CD1c-positive myeloid dendritic cell (primary cell): ENCODE data around the gene SALL1.

Experiments used
- DNase-seq: peaks from one replicate; pipeline ENCODE4 v3.0.0-alpha.2; 2016; ENCODE audit errors: extremely low spot score

SALL1 gene

GRCh38 chr16:51150888-51151320, at the start of gene SALL1:
SALL1 (minus strand) TSS chr16:51151270; CDS start chr16:51151241, 29 bp downstream.
- DNase-seq, result no peak

GRCh38 chr16:51200793-51201192, 49.7 kb upstream of the SALL1 start:
- DNase-seq, result no peak

- DNase-seq, result no peak
Observed at GRCh38 chr16:51197953-51198748, 47.1 kb upstream of the SALL1 start.

DNA sequence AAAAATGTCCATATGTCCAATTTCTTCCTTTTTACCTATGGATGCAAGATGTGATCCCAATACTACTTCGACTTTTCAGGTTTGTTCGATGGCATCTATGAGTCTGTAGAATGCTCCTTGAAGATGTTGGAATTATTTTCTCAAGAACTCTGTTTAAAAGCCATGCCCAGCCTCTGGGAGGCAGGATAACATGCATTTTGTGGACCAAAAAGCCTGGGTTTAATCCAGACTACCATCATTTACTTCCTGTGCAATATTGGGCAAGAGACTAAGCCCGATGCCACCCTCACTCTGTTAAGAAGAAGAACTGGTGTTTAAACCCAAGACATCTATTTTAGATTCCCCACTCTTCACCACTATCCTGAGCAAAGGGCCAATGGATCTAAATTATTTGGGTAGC, 42.8 kb upstream of the SALL1 start:
- no peak for DNase-seq

- no peak for DNase-seq
Observed at GRCh38 chr16:51184702-51185433, 33.8 kb upstream of the SALL1 start.

DNA sequence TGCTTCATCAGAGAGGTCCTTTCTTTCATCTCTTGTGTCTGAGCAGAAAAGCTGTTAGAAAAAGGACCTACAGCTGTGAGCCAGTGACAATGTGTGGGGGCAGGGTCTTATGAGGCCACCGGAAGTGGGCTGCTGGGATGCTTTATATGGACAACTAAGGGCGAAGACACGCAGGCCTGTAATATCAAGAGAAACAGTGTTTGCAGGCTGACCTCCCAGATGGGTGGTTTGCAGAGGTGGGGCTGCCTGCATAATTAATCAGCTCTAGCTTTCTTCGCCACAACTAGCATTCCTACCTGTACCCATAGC, 30.4 kb upstream of the SALL1 start:
- no peak for DNase-seq

DNA sequence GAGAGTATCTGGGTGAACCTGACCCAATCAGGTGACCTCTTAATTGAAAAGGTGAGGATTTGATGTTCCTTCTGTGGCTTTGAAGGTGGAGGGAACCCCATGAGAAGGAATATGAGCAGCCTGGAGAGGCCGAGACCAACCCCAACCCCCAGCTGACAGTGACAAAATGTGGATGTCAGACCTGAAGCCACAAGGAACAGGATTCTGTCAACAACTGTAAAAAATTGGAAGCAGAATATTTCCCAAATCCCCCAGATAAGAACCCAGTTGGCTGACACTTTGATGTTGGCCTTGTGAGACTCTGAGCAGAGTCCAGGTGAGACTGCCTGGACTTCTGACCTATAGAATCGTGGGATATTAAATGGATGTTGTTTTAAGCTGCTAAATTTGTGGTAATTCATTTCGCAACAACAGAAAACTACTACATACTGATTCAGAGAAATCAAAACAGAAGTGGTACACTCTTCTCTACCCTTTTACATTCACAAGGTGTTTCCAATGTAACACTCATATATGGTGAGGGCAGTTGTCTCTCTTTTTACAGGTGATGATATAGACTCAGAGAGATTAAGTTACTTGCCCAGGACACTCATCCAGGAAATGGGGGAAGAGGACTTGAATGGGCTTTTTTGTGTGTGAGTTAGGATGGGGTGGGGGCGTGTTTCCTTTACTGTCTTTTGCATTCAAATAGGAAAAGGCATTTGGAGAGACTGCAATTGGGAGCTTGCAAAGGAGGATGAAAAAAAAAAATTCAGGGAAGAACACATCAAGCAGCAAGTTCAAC, 29.8 kb upstream of the SALL1 start:
- DNase-seq, result no peak

GRCh38 chr16:51175081-51175480, 24.0 kb upstream of the SALL1 start:
- DNase-seq, result no peak

GRCh38 chr16:51172368-51172767, 21.3 kb upstream of the SALL1 start:
- no peak for DNase-seq

DNA sequence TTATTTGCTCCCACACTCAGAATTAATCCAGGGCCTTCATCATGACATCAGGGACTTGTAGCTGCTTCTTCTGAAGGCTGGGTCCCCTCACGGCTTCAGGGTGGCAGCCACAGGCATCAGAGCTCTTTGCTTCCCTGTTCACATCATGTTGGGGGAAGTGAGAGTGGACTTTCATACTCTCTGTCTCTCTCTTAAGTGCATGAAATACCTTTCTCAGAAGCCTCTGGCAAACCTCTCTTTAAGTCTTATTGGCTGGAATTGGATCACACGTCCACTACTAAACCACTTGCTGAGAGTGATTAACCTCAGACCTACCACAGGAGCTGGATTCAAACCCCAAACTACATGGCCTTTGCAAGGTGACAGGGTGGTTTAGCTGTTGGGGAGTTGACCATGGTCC, 17.7 kb upstream of the SALL1 start:
- DNase-seq, result no peak

- DNase-seq, result no peak
Observed at GRCh38 chr16:51167170-51167895, 16.3 kb upstream of the SALL1 start.

DNA sequence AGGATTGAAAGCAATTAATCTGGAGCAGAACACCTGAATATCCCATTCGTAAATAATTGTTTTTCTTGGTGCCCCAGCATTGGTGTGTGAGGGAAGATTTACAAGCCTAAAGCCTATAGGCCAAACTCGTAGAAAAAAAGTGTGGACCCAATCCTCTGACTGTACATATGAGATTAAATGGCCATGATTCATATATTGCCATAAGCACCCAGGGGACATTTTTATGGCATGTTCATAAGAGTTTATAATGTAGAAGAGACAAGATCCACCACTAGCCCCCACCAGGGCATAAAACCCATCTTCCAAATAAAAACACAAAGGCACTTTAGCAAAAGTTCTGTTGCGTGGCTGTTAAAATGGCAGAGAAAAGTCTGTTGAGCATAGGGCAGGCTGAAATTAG, 15.5 kb upstream of the SALL1 start:
- no peak for DNase-seq

- DNase-seq, result no peak
Observed at GRCh38 chr16:51166091-51166490, 15.0 kb upstream of the SALL1 start.

- no peak for DNase-seq
Observed at GRCh38 chr16:51165043-51165442, 14.0 kb upstream of the SALL1 start.

DNA sequence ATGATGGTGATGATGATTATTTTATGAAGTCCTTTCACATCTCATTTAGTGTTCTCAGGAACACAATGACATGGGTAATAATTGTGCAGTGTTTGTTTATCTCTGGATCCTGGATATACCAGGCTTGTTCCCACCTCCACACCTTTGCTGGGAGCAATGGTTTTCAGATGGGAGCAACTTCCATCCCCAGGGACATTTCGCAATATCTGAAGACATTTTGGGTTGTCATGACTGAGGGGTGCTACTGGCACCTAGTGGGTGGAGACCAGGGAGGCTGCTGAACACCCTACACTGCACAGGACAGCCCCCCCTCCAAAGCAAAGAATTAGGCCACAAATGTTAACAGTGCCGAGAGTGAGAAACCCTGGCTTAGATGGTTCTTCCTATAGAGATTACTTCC, 13.5 kb upstream of the SALL1 start:
- DNase-seq, result no peak

DNA sequence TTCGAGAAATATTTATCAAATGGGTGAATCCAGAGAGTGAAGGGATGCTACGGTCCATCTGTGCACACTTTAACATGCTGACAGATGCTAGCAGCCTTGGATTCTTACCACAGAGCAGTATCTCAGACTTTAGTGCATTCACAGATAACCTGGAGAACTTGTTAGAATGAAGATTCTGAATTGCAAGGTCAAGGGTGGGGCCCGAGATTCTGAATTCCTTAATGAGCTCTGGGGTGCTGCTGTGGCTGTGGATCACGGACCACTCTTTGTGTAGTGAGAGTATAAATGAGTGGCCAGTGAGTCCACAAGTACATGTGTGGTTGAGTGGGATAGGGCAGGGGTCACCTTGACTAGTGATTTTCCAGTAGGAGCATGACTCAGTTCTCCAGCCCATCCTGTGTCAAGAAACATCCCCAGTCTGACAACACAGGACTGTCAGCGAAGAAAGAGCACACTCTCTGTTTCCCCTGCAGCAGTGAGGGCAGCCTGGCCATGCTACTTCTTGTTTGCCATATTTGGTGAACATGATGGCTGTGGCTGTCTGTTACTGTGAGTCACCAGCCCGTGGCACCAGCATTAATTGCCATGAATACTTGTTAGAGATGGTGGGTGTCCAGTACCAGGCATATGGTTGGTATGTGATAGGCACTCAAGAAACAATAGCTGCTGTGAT, 13.0 kb upstream of the SALL1 start:
- no peak for DNase-seq

DNA sequence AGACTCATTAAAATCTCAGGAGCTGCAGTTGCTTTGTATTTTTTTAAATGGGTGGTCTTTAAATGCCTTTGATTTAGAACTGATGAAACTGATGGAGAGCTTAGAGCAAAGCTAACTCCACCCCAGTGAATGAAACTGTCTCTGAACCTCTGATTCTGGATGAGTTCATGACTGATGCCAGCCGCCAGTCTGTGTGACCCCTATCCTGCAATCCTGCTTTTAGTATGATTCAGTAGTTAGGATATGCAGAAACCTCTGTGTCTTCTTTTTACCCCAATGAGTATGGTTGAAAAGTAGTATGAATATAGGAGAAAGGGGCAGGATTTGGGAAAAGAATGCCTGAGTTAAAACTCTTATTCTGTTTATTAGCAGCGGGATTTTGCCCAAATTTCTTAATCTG, 12.3 kb upstream of the SALL1 start:
- no peak for DNase-seq

DNA sequence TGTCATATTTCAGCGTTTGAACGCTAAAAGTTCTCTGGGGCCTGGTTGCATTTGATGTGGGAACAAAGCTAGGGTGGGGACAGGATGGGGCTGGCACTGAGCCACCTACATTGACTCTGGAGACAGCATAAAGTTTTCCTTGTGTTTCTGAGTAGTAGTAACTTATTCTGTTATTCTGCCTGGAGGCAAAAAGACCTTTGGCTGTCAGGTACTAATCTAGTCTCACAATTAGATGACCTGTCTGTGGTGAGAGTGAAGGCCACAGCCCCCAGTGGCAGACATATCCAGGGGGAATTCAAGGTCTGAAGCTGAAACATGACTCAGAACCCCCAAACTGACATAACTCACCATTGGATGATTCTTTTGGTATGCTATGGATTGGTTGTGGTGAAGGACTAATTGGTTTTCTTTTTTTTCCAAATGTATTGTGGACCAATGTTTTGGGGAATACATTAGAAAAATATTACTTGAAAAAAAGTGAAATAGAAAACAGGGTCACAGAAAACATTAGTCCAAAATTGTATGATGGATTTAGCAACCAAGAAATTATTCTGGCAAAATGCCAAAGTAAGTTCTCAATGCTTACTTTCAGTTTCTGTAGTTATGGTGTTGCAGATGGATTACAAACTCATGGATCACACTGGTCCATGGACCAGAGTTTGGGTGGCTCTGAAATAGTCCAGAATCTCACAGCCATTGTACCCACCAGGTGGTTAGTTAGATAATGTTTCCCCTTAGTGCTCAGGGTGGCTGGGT, 10.5 kb upstream of the SALL1 start:
- DNase-seq, result no peak

GRCh38 chr16:51159865-51160264, 8.8 kb upstream of the SALL1 start:
- no peak for DNase-seq

GRCh38 chr16:51159296-51159695, 8.2 kb upstream of the SALL1 start:
- DNase-seq, result no peak

GRCh38 chr16:51157698-51158097, 6.6 kb upstream of the SALL1 start:
- DNase-seq, result no peak
